Measurements from ENCODE around the gene MYH11.

Gene MYH11

GRCh38 chr16:15654591-15654990 lies 202.2 kb downstream of the MYH11 start:
- DNase-seq = no peak

- DNase-seq = peak; percentile 63
Measured at GRCh38 chr16:15653227-15653626, 203.6 kb downstream of the MYH11 start.

Data from NCI-H2029 treated with DMSO at 0.1 percent for 48 hours (cell line).